ENCODE data around the gene EZH1.

Gene EZH1

DNA sequence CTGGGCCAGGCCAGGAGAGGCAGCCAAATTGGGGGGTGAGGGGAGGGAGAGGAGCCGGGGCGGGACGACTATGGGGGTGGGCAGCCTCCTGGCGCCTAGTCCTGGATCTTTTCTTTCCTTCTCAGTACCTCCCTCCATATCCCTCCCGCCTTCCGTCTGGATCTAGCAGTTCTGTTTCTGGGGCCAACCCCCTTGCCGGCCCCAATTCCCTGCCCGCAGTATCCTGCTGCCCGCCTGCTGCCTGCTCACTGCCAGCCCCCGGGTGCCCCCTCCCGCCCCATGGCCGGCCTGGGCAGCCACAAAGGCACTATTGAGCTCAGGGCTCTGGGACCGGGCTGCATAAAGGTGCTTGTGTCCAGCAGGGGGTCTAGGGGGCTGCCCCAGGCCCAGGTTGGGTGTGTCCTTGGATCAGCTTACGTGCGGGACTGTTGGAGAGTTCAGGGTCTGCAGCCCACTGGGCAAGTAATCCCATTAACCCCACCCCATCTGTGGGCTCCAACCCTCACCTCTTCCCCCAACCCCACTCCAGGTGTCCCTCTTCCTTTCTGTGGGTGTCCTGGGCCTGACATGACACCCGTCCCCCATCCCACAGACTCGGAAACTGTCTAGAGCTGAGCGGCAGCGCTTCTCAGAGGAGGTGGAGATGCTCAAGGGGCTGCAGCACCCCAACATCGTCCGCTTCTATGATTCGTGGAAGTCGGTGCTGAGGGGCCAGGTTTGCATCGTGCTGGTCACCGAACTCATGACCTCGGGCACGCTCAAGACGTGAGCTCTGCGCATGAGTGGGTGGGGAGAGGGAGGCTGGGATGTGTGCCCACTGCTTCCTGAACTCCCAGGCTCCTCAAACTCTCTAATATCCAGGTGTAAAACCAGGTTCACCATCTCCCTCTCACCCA is 37.6 kb upstream of the EZH1 start:
- peak overlapping the region; percentile 50 for H3K9ac ChIP-seq (ENCODE audit: low read depth, low read length, poor library complexity)
- peaks cover 11 to 27% of the 10 kb centered on the region in 2 donors for H3K36me3 ChIP-seq (replicated peaks in 1 of 2; ENCODE audit: control insufficient read depth in 2 of 2, insufficient read depth in 2 of 2, low read length in 2 of 2)
- H2AFZ ChIP-seq (ENCODE audit: low read length), result no peak overlapping the region
- no peak overlapping the region for H3K14ac ChIP-seq (ENCODE audit: low read length)
- H3K4me1 ChIP-seq (ENCODE audit: control insufficient read depth in 2 of 2, insufficient read depth in 1 of 2, low read depth in 1 of 2, low read length in 2 of 2), result peaks cover 0 to 9% of the 10 kb centered on the region in 2 donors
- H4K8ac ChIP-seq (ENCODE audit: low read depth, low read length), result no peak overlapping the region
- H3K4me3 ChIP-seq (ENCODE audit: low read length in 2 of 2), result no peak overlapping the region
- no peak overlapping the region for H2BK12ac ChIP-seq (ENCODE audit: low read length)
- H3K23ac ChIP-seq (ENCODE audit: low read depth, low read length, poor library complexity), result peak overlapping the region; percentile 65
- peak overlapping the region; percentile 52 for H2AK5ac ChIP-seq (ENCODE audit: low read depth, low read length)
- H2BK15ac ChIP-seq (ENCODE audit: low read length), result peak overlapping the region; percentile 33
- no peak overlapping the region for H2BK120ac ChIP-seq (ENCODE audit: low read depth, low read length)
- peak overlapping the region; percentile 22 for H4K91ac ChIP-seq (ENCODE audit: low read depth, low read length, poor library complexity)
- no peak overlapping the region for H3K27ac ChIP-seq (replicated peaks; ENCODE audit: low read length)
- H3K4me2 ChIP-seq (ENCODE audit: insufficient read depth, low read length, poor library complexity, severe bottlenecking), result no peak overlapping the region
- no peak overlapping the region for H3K18ac ChIP-seq (ENCODE audit: low read length)
- no CpG with 5 or more reads among the region's 29 CpGs for WGBS, 2 donors (ENCODE audit: extremely low coverage in 2 of 2, insufficient read length in 2 of 2, insufficient replicate concordance in 1 of 2)
- no peak overlapping the region for H2BK5ac ChIP-seq (ENCODE audit: low read length)
- H3K79me1 ChIP-seq (ENCODE audit: low read depth, low read length), result no peaks in the 10 kb centered on the region
- no peaks in the 10 kb centered on the region for H3K9me3 ChIP-seq (replicated peaks in 1 of 2; ENCODE audit: control insufficient read depth in 2 of 2, insufficient read depth in 1 of 2, low read depth in 1 of 2, low read length in 2 of 2)
- H3K27me3 ChIP-seq (ENCODE audit: control insufficient read depth in 3 of 3, insufficient read depth in 3 of 3, low read depth in 1 of 3, low read length in 3 of 3), result peaks cover 0 to 25% (median 8%) of the 10 kb centered on the region in 3 experiments
- DNase-seq (ENCODE audit: low spot score), result no peak
- peak overlapping the region; percentile 23 for H3K4ac ChIP-seq (ENCODE audit: low read length)

DNA sequence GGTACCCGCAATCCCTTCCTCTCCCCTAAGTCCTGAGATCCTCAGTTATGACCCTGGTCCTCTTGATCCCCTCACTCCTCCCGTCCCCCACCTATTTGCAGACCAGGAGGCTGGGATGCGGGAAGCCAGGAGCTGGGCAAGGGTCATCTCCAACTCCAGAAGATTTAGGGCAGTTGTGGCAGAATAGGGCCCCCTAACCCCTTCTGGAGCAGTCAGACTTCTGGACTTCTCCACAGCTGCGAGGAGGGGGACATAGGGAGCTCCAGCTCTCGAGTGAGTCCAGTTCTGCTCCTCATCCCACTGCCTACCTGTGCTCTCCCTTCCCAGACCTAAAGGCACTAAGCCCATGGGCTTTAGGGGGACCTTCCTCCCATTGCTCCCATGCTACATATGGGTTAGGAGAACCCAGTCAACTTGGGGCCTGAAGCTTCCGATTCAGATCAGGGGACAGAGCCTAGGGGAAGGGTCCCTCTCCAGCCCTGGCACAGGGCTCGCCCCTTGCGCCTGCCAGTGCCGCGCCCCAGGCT is 36.9 kb upstream of the EZH1 start:
- Histone ChIP-seq H3K14ac (ENCODE audit: low read length) (no peak overlapping the region), H3K4me2 (ENCODE audit: insufficient read depth, low read length, poor library complexity, severe bottlenecking) (no peak overlapping the region), H3K27ac (replicated peaks; ENCODE audit: low read length) (no peak overlapping the region), H3K4ac (ENCODE audit: low read length) (no peak overlapping the region), H3K4me1 (ENCODE audit: control insufficient read depth in 2 of 2, insufficient read depth in 1 of 2, low read depth in 1 of 2, low read length in 2 of 2) (peaks cover 0 to 9% of the 10 kb centered on the region in 2 donors), H3K23ac (ENCODE audit: low read depth, low read length, poor library complexity) (peak overlapping the region; percentile 65), H4K91ac (ENCODE audit: low read depth, low read length, poor library complexity) (no peak overlapping the region), H2BK12ac (ENCODE audit: low read length) (peak overlapping the region; percentile 41), H2AK5ac (ENCODE audit: low read depth, low read length) (no peak overlapping the region), H2AFZ (ENCODE audit: low read length) (no peak overlapping the region), H3K27me3 (ENCODE audit: control insufficient read depth in 3 of 3, insufficient read depth in 3 of 3, low read depth in 1 of 3, low read length in 3 of 3) (peaks cover 0 to 25% (median 8%) of the 10 kb centered on the region in 3 experiments), H3K9ac (ENCODE audit: low read depth, low read length, poor library complexity) (no peak overlapping the region), H3K18ac (ENCODE audit: low read length) (no peak overlapping the region), H2BK120ac (ENCODE audit: low read depth, low read length) (no peak overlapping the region), H3K4me3 (ENCODE audit: low read length in 2 of 2) (no peak overlapping the region), H4K8ac (ENCODE audit: low read depth, low read length) (no peak overlapping the region), H2BK15ac (ENCODE audit: low read length) (no peak overlapping the region), H3K79me1 (ENCODE audit: low read depth, low read length) (no peaks in the 10 kb centered on the region), H2BK5ac (ENCODE audit: low read length) (no peak overlapping the region), H3K36me3 (replicated peaks in 1 of 2; ENCODE audit: control insufficient read depth in 2 of 2, insufficient read depth in 2 of 2, low read length in 2 of 2) (peaks cover 11 to 33% of the 10 kb centered on the region in 2 donors), H3K9me3 (replicated peaks in 1 of 2; ENCODE audit: control insufficient read depth in 2 of 2, insufficient read depth in 1 of 2, low read depth in 1 of 2, low read length in 2 of 2) (no peaks in the 10 kb centered on the region)
- WGBS, 2 donors (ENCODE audit: extremely low coverage in 2 of 2, insufficient read length in 2 of 2, insufficient replicate concordance in 1 of 2), result no CpG with 5 or more reads among the region's 10 CpGs
- no peak for DNase-seq (ENCODE audit: low spot score)

DNA sequence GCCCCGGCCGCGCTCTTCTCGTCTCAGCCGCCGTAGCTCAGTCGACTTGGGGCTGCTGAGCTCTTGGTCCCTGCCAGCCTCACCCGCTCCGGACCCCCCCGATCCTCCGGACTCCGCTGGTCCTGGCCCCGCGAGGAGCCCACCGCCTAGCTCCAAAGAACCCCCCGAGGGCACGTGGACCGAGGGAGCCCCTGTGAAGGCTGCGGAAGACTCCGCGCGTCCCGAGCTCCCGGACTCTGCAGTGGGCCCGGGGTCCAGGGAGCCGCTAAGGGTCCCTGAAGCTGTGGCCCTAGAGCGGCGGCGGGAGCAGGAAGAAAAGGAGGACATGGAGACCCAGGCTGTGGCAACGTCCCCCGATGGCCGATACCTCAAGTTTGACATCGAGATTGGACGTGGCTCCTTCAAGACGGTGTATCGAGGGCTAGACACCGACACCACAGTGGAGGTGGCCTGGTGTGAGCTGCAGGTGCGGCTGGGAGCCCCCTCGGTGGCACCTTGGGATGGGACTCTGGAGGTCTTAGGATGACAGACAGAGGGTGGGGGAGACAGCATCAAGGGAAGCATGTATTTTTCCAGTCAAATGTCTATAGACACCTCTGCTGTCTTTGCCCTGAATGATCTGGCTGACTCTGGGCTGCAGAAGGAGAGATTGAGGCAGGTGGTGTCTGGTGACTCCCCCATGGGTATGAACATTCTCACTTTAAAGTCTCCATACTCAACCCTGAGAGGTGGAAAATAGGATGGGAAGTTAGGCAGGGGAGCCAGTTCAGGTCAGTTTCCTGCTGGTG is 36.2 kb upstream of the EZH1 start:
- H2BK5ac ChIP-seq (ENCODE audit: low read length), result peak overlapping the region; percentile 42
- no peaks in the 10 kb centered on the region for H3K9me3 ChIP-seq (replicated peaks in 1 of 2; ENCODE audit: control insufficient read depth in 2 of 2, insufficient read depth in 1 of 2, low read depth in 1 of 2, low read length in 2 of 2)
- no peak overlapping the region for H4K8ac ChIP-seq (ENCODE audit: low read depth, low read length)
- H2AK5ac ChIP-seq (ENCODE audit: low read depth, low read length), result no peak overlapping the region
- H3K27me3 ChIP-seq (ENCODE audit: control insufficient read depth in 3 of 3, insufficient read depth in 3 of 3, low read depth in 1 of 3, low read length in 3 of 3), result peaks cover 0 to 25% (median 8%) of the 10 kb centered on the region in 3 experiments
- peak overlapping the region; percentile 65 for H3K9ac ChIP-seq (ENCODE audit: low read depth, low read length, poor library complexity)
- peak overlapping the region in 1 of 2 donors; percentile 79 for H3K4me3 ChIP-seq (ENCODE audit: low read length in 2 of 2)
- peak overlapping the region; percentile 89 for H3K4me2 ChIP-seq (ENCODE audit: insufficient read depth, low read length, poor library complexity, severe bottlenecking)
- H3K79me1 ChIP-seq (ENCODE audit: low read depth, low read length), result no peaks in the 10 kb centered on the region
- H3K23ac ChIP-seq (ENCODE audit: low read depth, low read length, poor library complexity), result peak overlapping the region; percentile 90
- DNase-seq (ENCODE audit: low spot score), result no peak
- H3K27ac ChIP-seq (replicated peaks; ENCODE audit: low read length), result no peak overlapping the region
- peak overlapping the region; percentile 94 for H3K14ac ChIP-seq (ENCODE audit: low read length)
- peaks cover 0 to 9% of the 10 kb centered on the region in 2 donors for H3K4me1 ChIP-seq (ENCODE audit: control insufficient read depth in 2 of 2, insufficient read depth in 1 of 2, low read depth in 1 of 2, low read length in 2 of 2)
- peak overlapping the region; percentile 96 for H3K18ac ChIP-seq (ENCODE audit: low read length)
- H2BK12ac ChIP-seq (ENCODE audit: low read length), result no peak overlapping the region
- peaks cover 14 to 39% of the 10 kb centered on the region in 2 donors for H3K36me3 ChIP-seq (replicated peaks in 1 of 2; ENCODE audit: control insufficient read depth in 2 of 2, insufficient read depth in 2 of 2, low read length in 2 of 2)
- H2BK120ac ChIP-seq (ENCODE audit: low read depth, low read length), result no peak overlapping the region
- peak overlapping the region; percentile 89 for H2BK15ac ChIP-seq (ENCODE audit: low read length)
- WGBS, 2 donors (ENCODE audit: extremely low coverage in 2 of 2, insufficient read length in 2 of 2, insufficient replicate concordance in 1 of 2), result no CpG with 5 or more reads among the region's 39 CpGs
- H4K91ac ChIP-seq (ENCODE audit: low read depth, low read length, poor library complexity), result no peak overlapping the region
- peak overlapping the region; percentile 23 for H3K4ac ChIP-seq (ENCODE audit: low read length)
- no peak overlapping the region for H2AFZ ChIP-seq (ENCODE audit: low read length)
